IPS-18c (cell line): ENCODE measurements around the gene TMEM94.
"Not testable (repeated sequence)": the region's sequence is repeated elsewhere in the genome, so short reads cannot be mapped to it uniquely, and the experiment has no call there.

Experiments
- H3K4me3 ChIP-seq: 2 replicates; pipeline ENCODE4 v1.7.0; 2013; ENCODE audit warnings: low read depth, mild to moderate bottlenecking, low read length, moderate library complexity; ENCODE audit not compliant: insufficient read depth
- H3K9me3 ChIP-seq: one replicate; pipeline ENCODE4 v1.6.1; 2013; ENCODE audit warnings: mild to moderate bottlenecking, low read length, moderate library complexity; ENCODE audit not compliant: control insufficient read depth, insufficient read depth

Gene TMEM94

GRCh38 chr17:75468779-75469373, 12.4 kb downstream of the TMEM94 start:
- H3K4me3 ChIP-seq, result no peak overlapping the region
- no peaks in the 10 kb centered on the region for H3K9me3 ChIP-seq

- Histone ChIP-seq H3K4me3 (no peak overlapping the region), H3K9me3 (no peaks in the 10 kb centered on the region)
Observed at GRCh38 chr17:75471207-75471606, 14.8 kb downstream of the TMEM94 start.

- Histone ChIP-seq H3K9me3 (no peaks in the 10 kb centered on the region), H3K4me3 (no peak overlapping the region)
Observed at GRCh38 chr17:75472119-75472518, 15.7 kb downstream of the TMEM94 start.

GRCh38 chr17:75473246-75473645, 16.8 kb downstream of the TMEM94 start:
- no peaks in the 10 kb centered on the region for H3K9me3 ChIP-seq

GRCh38 chr17:75474736-75475135, 18.3 kb downstream of the TMEM94 start:
- H3K4me3 ChIP-seq, result no peak overlapping the region
- no peaks in the 10 kb centered on the region for H3K9me3 ChIP-seq

More at GRCh38 chr17:75473246-75473645, 16.8 kb downstream of the TMEM94 start:
- no peak overlapping the region for H3K4me3 ChIP-seq

GRCh38 chr17:75475144-75475835, 18.9 kb downstream of the TMEM94 start:
- no peak overlapping the region for H3K4me3 ChIP-seq

GRCh38 chr17:75475851-75476250, 19.4 kb downstream of the TMEM94 start:
- Histone ChIP-seq H3K9me3 (no peaks in the 10 kb centered on the region), H3K4me3 (no peak overlapping the region)

More at GRCh38 chr17:75475144-75475835, 18.9 kb downstream of the TMEM94 start:
- no peaks in the 10 kb centered on the region for H3K9me3 ChIP-seq

GRCh38 chr17:75476271-75476671, 19.8 kb downstream of the TMEM94 start:
- H3K9me3 ChIP-seq, result no peaks in the 10 kb centered on the region
- no peak overlapping the region for H3K4me3 ChIP-seq

GRCh38 chr17:75476752-75477489, 20.5 kb downstream of the TMEM94 start:
- no peaks in the 10 kb centered on the region for H3K9me3 ChIP-seq
- no peak overlapping the region for H3K4me3 ChIP-seq

GRCh38 chr17:75477490-75477862, 21.0 kb downstream of the TMEM94 start:
- H3K9me3 ChIP-seq, result not testable (repeated sequence)

GRCh38 chr17:75478508-75478907, 22.1 kb downstream of the TMEM94 start:
- Histone ChIP-seq H3K9me3 (no peaks in the 10 kb centered on the region), H3K4me3 (no peak overlapping the region)

More at GRCh38 chr17:75477490-75477862, 21.0 kb downstream of the TMEM94 start:
- not testable (repeated sequence) for H3K4me3 ChIP-seq

GRCh38 chr17:75480281-75480680, 23.8 kb downstream of the TMEM94 start:
- no peaks in the 10 kb centered on the region for H3K9me3 ChIP-seq

GRCh38 chr17:75481194-75482068, 25.0 kb downstream of the TMEM94 start:
- no peaks in the 10 kb centered on the region for H3K9me3 ChIP-seq
- no peak overlapping the region for H3K4me3 ChIP-seq

More at GRCh38 chr17:75480281-75480680, 23.8 kb downstream of the TMEM94 start:
- H3K4me3 ChIP-seq, result no peak overlapping the region

- H3K9me3 ChIP-seq, result no peaks in the 10 kb centered on the region
- no peak overlapping the region for H3K4me3 ChIP-seq
Observed at GRCh38 chr17:75482098-75482942, 25.9 kb downstream of the TMEM94 start.

GRCh38 chr17:75485688-75486087, 29.3 kb downstream of the TMEM94 start:
- Histone ChIP-seq H3K9me3 (no peaks in the 10 kb centered on the region), H3K4me3 (no peak overlapping the region)

GRCh38 chr17:75486151-75486550, 29.7 kb downstream of the TMEM94 start:
- H3K4me3 ChIP-seq, result no peak overlapping the region
- H3K9me3 ChIP-seq, result no peaks in the 10 kb centered on the region
